Stimulated activated CD4-positive, alpha-beta T cell treated with anti-CD3 and anti-CD28 coated beads, TNF-alpha, amount 100 ng/mL, for 48 hours (primary cell): ENCODE measurements around the gene IL22RA1.

Experiments
- DNase-seq, 3 donors: peaks; one replicate each; pipeline ENCODE4 v3.0.0-alpha.2; 2020; ENCODE audit warnings: low read depth in 3 of 3

IL22RA1 gene

DNA sequence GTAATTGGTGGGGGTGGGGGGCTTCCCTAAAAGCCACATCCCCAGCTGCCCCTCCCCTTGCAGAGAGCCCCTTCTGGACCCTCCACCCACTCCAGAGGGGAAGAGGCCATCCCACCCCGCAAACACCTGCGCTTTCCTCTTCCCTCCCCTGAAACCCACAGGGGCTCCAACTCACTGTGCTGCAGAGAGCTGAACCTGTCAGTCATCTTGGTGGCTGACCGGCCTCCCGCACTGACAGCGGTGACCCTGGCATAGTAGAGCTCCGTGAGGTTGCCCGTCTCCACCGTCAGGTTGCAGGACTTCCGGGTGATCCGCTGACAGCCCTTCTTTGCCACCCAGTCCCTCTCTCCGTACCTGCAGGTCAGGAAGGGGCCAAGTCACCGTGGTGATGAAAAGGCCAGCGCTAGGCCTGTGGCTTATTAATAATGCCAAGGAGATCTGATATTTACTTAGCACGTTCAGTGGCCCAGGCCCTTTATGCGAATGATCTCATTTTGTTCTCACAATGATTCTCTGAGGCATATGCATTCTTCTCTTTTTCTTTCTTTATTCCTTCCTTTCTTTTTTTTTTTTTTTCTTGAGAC, 5.9 kb downstream of the IL22RA1 start:
- DNase-seq = no peak

DNA sequence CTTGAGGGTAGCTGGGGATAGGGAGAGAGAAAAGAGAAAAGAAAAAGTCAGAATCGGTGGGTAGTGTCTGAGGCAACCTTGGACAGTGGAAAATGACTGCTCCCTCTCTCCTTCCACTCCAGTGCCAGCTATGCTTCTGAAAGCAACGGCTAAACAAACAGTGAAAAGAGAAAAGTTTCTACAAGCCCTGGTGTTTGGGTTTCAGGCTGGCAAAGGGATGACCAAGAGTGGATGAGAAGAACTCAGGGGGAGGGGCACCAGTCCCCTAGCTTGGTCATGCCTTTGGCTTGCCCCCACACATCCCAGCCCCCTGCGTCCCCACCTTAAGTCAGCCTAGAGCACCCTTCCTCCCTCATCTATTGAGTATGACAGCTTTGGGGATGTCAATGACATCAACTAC, 8.6 kb downstream of the IL22RA1 start:
- DNase-seq = no peak

DNA sequence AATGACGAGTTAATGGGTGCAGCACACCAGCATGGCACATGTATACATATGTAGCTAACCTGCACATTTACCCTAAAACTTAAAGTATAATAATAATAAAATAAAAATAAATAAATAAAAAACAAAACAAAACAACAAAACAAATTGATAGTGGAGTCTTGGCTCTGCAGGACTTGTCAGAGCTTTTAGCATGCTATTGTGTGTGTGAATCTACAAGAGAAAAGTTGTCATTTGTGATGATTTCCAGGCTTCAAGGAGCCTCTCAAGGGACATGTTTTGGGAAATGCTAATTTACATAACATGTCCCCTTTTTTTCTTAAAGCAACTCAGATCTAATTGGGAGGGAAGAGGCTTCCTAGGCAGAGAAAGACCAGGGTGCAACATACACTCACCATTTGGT, 9.1 kb downstream of the IL22RA1 start:
- DNase-seq = no peak

DNA sequence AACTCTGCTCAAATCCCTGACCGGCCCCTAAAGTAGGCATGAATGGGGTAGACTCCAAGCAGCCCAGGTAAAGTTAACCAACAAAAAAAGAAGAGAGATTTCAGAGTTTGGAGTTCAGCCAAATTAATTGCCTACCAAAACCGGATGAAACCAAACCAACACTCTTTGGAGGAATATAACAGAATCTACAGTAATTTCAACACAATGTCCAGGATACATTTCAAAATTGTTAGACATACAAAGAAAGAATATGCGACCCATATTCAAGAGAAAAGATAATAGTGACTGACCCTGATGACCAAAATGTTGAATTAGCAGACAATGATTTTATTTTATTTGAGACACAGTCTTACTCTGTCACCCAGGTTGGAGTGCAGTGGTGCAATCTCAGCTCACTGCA, 12.6 kb downstream of the IL22RA1 start:
- no peak for DNase-seq

DNA sequence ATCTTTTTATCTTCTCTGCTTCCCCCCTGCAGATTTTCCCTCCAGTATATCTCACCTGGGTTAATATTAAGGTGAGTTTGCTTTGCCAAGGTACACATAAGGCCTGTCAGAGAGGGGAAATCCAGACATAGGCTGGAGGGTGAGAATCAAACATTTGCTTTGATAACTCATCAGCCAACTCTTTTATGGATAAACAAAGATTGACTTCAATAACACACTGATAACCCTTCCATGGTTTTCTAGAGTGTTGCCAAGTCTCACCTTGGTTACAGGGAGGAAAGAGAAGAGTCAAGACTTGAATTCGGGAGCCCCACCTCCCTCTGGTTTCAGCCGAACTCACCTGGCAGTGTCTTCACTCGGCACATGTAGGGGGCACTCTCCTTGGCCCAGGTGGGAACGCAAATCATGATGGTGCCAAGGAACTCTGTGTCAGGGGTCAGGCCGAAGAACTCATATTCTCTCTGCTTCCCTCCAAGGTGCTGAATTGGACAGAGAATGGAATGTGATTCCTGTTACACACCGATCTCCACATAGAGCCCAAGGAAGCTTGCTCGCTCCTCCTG, 15.1 kb downstream of the IL22RA1 start:
- no peak for DNase-seq

DNA sequence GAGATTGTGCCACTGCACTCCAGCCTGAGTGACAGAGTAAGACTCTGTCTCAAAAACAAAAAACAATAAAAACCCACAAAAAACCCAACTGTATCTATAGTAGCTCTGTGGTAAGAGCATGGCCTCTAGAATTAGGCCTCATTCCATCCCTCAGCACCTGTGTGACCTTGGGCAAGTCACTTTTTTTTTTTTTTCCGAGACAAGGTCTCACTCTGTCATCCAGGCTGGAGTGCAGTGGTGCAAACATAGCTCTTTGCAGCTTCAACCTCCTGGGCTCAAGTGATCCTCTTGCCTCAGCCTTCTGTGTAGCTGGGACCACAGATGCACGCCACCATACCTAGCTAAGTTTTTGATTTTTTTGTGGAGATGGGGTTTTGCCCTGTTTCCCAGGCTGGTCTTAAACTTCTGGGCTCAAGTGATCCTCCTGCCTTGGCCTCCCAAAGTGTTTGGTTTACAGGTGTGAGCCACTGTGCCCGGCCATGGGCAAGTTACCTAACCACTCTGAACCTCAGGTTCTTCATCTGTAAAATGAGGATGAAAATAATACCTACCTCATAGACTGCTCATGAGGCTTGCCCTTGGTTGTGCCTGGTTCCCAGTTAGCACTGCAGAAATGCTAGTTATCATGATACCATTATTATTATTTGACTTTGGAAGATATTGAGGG, 15.7 kb downstream of the IL22RA1 start:
- DNase-seq = no peak

DNA sequence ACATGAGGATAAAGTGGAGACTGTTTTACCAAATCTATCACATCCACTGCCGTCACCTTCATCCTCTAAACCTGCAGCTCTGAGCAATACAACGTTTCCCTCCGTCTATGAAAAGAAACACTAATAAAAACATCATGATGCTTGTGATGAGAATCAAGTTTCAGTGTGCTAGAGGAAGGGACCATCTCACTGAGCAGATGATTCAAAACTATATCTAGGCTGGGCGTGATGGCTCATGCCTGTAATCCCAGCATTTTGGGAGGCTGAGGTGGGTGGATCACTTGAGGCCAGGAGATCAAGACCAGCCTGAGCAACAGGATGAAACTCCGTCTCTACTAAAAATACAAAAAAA, 16.3 kb downstream of the IL22RA1 start:
- no peak for DNase-seq

DNA sequence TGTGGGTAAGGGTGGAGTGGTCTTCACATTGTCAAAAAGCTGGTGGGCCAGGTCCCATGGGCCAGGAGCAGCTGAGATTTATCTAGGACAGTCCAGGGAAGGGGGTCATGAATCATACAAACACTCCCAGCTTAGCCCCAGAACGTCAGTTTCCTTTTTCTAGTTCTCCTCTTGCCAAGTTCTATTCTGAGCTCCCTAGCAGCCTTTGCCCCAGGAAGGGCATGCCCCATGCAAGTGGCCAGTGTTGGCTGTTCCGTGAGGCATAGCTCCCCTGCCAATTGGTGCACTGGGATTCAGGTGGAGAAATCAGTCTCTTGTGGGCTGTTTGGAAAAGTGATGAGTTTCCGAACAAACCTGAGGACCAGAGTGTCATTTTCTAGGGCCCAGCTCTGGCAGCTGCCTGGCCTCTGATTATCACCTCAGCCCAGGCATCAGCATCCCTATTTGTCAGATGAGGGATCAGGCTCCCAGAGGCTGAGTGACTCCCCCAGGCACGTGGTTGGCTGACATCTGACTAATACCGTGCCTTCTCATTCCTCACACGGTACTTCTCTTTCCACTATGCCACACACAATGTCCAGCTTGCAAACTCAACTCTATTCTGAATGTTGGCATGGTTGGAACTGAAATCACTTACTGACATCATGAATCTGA, 16.8 kb downstream of the IL22RA1 start:
- no peak for DNase-seq

DNA sequence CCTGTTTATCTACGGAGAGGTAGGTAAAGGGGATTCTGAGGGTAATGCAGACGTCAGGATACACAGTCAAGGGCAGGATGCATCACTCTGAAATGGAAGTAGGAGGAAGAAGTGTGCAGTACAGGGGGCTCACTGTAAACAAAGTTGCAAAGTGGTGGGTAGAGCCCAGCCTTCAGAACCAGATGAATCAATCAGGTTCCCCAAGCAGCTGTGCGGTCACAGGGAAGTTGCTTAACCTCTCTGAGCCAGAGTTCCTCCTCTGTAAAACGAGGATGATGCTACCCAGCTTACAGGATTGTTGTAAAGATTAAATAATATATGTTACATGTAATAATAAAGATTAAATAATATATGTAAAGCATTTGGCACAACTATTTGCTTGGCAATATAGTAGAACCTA, 17.5 kb downstream of the IL22RA1 start:
- no peak for DNase-seq

DNA sequence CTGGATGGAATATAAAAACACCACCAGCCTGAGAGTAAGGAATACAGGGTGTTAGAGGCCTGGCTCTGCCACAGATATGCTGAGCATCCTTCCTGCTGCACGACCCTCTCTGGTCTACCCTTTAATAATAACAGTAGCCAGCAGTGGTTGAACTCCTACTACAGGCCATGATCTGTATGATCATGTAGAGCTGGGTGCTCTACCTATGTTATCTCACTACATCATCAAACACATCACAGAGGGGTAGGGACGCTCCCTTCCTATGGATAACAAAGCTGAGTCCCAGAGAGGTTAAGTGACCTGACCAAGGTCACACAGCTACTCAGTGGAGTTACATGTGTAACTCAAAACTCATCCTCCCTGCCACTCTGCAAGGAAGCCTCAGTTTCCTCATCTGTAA, 18.0 kb downstream of the IL22RA1 start:
- no peak for DNase-seq

DNA sequence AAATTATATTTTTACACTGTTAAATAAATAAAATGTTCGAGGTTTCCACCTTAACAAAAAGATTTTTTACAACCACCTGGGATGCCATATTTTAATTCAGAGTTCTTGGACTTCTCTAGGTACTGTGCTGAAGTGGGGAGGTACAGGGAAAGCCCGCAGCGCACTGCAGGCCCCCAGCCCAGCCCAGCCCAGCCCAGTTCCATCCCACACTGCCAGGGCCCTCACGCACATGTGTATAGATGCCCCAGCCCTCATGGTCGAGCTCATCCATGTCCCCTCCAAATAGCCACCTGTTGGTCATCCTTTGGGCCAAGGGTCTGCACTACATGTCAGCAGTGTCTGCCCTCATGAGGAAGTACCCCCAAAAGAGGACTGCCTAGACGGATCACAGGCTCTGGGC, 19.3 kb downstream of the IL22RA1 start:
- no peak for DNase-seq

DNA sequence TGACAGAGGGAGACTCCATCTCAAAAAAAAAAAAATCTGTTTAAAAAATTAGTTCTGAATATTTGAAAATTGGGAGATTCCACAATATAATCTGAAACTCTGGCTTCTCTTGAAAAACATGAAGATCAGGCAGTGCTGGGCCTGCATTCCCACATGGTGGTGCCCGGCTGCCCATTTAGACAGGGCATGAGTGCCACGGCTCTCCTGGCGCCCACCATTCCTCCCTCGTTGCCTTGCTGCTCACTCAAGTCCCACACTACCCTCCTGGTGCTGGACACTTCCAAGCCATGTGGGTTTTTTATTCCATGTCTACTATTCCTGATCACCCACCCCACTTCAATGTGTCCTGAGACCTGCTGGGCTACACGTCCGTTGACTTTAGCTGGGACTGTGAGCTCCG, 20.2 kb downstream of the IL22RA1 start:
- no peak for DNase-seq

DNA sequence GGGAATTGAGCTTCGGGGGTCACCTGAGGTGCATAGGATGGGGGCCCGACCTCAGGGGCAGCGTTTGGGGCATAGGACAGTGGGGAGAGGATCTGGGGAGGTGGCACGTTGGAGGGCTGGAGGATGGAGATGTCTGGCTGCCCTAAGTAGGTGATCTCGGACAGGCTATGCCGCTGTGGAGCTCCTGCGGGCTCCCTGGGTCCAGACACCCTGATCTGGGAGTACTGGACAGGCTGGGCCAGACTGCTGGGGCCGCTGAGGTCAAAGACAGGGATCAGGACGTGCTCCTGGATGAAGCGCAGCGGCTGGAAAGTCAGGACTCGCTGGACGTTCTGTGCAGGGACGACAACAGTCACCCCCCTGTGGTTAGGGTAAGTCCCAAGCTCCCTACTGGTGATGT, 21.5 kb downstream of the IL22RA1 start:
- no peak for DNase-seq

DNA sequence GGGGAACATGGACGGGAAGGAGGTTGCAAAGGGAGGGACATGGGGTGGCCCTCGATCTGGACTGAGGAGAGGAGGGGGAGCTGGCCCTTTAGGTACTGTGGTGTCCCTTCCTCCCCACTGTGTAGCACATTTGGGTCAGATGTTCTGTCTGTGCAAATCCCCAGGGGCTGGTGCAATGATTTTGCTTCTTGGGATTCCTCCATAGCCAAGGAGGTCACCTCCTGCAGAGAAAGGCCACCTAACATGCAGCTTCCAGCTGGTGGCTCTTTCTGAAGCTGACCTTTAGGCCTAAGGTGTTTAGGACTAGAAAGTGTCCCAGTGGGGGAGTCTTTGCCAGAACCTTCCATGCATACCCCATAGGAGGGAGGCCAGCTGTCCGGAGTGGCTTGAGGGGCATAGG, 22.0 kb downstream of the IL22RA1 start:
- no peak for DNase-seq

DNA sequence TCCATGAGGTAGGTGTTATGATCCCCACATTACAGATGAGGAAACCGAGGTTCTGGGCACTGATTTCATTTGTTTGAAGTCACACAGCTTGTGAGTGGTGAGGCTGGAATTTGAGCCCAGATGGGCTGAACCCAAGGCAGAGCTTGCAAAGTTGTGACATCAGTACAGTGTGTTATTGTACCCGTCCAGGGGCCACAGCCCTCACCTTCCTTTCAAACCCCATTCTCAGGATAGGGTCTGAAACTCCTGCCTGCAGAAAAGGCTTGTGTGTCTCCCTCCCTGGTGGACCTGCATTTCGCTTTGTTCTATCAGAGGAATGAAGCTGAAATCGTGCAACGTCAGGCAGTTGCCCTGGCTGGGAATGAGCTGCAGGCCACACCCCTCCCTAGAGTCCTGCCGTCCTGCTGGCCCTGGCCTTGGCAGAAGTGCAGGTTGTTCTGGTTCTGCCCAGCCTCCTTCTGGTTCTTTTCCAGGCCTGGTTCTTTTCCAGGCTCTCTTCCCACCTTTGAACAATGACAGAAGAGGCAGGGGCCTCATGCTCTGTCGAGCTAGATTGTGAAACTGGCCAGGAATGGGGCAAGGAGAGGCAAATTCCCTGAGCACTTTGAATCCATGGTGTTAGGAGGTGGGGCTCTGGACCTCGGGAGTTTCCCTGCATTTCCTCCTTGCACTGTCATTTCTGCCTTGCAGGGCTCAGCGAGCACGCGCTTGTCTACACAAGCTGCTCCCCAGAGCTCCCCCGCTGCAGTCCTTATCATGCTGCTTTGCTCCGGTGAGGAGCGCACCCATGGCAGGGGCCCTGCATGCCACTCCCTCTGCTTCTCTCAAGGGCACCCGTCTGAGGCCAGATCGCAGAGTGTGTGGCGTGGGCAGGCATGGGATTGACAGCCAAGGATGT, 22.8 kb downstream of the IL22RA1 start:
- DNase-seq = no peak

DNA sequence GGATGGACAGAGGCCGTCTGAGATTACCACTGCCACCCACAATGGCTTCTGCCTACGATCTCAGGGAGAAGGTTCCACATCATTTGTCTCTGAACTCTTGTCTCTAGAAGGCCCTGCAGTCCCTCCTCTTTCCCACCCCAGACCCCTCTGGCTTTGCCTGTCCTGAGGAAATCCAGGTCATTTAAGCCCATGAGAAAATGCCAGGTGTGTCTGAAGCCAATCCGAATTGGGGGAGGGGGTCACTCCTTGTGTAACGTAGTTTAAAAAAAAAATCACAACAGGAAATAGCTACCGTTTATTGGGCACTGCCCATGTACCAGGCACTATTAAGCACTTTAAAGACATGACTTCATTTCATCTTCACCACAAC, 23.5 kb downstream of the IL22RA1 start:
- DNase-seq = no peak

DNA sequence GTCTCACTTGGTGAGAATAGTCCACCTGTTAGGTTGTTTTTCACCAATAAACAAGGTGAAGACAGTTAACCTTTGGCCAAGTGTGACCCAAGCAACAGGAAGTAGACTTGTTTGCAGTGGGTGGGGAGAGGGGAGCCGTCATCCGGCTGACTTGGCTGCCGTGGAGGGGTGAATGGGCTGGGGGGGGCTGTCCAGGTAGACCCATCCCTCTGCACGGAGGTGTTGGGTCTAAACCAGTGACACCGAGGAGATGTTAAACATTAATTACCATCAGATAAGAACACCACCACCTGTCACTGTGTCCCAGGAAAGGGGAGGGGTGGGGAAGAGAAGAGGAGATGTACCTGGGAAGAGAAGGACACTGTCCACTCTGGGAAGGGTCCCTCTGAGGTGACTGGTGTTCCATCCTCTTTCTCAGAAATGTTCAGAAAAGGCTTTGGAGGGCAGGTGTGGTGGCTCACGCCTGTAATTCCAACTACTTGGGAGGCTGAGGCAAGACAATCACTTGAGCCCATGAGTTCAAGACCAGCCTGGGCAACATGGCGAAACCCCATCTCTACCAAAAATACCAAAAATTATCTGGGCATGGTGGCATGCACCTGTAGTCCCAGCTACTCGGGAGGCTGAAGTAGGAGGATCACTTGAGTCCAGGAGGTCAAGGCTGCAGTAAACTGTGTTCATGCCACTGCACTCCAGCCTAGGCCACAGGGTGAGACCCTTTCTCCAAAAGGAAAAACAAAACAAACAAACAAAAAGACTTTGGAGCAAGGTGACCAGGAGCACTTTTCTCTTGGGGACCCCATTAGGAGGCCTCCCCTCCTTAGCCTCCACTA, 24.3 kb downstream of the IL22RA1 start:
- DNase-seq = no peak

DNA sequence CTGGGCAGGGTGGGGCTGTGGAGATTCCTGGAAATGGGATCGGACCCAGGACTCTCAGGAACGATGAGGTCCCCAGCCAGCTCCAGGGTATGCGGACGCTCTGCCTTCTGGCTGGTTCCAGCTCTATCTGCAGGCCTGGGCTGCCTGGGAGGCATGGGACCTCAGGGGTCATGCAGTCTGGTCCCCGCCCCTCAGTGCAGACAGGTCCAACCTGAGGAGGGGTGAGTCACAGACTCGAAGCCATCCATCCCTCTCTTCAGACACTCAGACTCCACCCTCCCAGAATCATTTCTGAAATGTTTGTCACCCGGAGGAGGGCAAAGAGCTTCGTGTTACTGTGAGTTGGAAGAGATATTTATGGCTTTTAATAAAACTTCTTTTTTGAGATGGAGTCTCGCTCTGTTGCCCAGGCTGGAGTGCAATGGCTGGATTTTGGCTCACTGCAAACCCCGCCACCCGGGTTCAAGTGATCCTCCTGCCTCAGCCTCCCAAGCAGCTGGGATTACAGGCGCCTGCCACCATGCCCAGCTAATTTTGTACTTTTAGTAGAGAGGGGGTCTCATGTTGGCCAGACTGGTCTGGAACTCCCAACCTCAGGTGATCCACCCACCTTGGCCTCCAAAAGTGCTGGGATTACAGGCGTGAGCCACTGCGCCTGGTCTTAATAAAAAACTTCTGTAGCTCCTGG, 25.1 kb downstream of the IL22RA1 start:
- no peak for DNase-seq

DNA sequence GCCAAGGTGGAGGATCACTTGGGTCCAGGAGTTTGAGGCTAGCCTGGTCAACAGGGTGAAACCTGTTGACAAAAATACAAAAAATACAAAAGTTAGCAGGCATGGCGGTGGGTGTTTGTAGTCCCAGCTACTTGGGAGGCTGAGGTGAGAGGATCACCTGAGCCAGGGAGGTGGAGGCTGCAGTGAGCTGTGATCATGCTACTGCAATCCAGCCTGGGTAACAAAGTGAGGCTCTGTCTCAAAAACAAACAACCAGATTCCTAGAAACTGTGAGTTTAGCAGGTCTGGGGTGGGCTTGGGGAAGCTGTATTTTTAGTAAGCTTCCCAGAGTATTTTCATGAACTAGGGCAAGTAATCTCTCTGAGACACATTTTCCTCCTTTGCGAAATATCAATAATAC, 25.8 kb downstream of the IL22RA1 start:
- DNase-seq = no peak

DNA sequence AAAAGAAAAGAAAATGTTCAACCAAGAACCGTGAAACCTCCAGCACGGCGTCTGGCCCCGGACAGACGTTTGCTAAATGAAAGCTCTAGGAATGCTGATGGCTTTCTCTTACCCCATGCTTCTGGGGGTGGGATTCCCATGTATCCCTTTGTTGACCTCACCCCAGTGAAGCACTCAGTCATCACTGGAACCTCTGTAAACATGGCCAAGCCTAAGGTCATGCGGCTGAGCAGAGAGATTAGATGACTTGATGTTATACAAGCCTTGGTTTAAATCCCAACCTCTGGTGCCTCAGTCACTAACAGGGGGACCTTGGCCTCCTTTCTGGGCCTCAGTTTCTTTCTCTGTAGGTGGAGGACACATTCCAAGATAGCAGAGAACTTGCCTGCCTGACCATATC, 28.2 kb downstream of the IL22RA1 start:
- DNase-seq = no peak

DNA sequence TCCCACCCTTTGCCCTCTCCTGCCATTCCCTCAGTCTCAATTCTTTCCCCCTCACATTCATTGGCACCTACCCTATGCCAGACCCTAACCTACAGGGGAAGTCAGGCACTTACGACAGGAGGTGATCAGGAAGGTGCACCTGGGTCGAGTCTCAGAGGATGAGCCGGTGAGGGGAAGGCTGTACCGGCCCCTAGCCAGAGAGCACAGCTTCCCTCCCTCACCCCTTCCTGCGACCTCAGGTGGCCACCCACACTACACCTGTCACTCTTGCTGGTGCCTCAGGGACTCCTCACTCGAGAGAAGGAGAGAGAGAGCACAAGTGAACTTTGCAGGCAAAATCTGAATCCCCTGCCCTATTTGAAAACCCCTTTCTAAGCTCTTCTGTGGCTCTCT, 29.3 kb downstream of the IL22RA1 start:
- no peak for DNase-seq
